Left lung (tissue), 10 donors: ENCODE results near the gene PLEKHM1. TPM values are rescaled to one million over a fixed set of nuclear protein-coding genes. Genes with fewer than 3 reads are reported as not detected.

Source experiments
- ATAC-seq: fragments of 200-7000 bp; cut with Tn5 transposase; one replicate; pipeline ENCODE4 v1.9.1; 2020; ENCODE audit warnings: moderate library complexity
- DNase-seq, 4 donors: peaks; one replicate each; pipeline ENCODE4 v3.0.0-alpha.2; 2013 to 2020
- H3K27ac ChIP-seq, 2 donors: fragments of 200-600 bp; sonication (generic) in 1 of 2; one replicate each; pipeline versions ENCODE4 v1.5.0 to v1.8.0; 2020 to 2021
- H3K27me3 ChIP-seq, 2 donors: fragments of 200-600 bp; sonication (generic) in 1 of 2; one replicate each; pipeline versions ENCODE4 v1.5.0 to v1.8.0; 2020 to 2021
- H3K36me3 ChIP-seq, 2 donors: fragments of 200-600 bp; sonication (generic) in 1 of 2; one replicate each; pipeline versions ENCODE4 v1.5.0 to v1.8.0; 2020 to 2021
- H3K4me1 ChIP-seq, 2 donors: fragments of 200-600 bp; one replicate each; pipeline ENCODE4 v1.8.0; 2021
- H3K4me3 ChIP-seq, 2 donors: fragments of 200-600 bp; sonication (generic) in 1 of 2; one replicate each; pipeline versions ENCODE4 v1.5.0 to v1.8.0; 2020 to 2021; ENCODE audit warnings: mild to moderate bottlenecking in 1 of 2
- H3K9me3 ChIP-seq, 2 donors: fragments of 200-600 bp; sonication (generic) in 1 of 2; one replicate each; pipeline versions ENCODE4 v1.5.0 to v1.8.0; 2020 to 2021
- intact Hi-C, 2 donors: fragments of 100-400 bp; cut with DNase I; formaldehyde crosslinking; loops; one replicate each; pipeline versions ENCODE4 v1.11.2 to v1.14.2; 2022
- polyA plus RNA-seq, 6 donors: library from polyadenylated mRNA; unstranded; fragments of 120-200 nt; gene quantifications; one replicate each; pipeline ENCODE4 v1.2.1, GENCODE V29; 2013; ENCODE audit not compliant: insufficient read length in 6 of 6
- total RNA-seq, 2 donors: library from RNA; stranded (reverse); fragmentation: NEBNext Ultra II Directional; extraction: Animal tissue kit (Norgen Biotek cat#: 25700); gene quantifications; one replicate each; pipeline ENCODE4 v1.2.1, GENCODE V29; 2021
- TF ChIP-seq, protein P1 (sequence below), 2 donors: fragments of 200-600 bp; sonication (generic) in 1 of 2; IDR thresholded peaks; one replicate each; pipeline versions ENCODE4 v1.5.0 to v1.8.0; 2021; ENCODE audit warnings: antibody characterized with exemption in 2 of 2
- donor health status: DM: no; HTN: yes; CAD: no.
- donor health status: DM: no; HTN: no; CAD: no.

PLEKHM1 gene
- total and polyA plus RNA-seq, 8 donors: 14.7 to 96.9 (median 18.0) TPM

DNA sequence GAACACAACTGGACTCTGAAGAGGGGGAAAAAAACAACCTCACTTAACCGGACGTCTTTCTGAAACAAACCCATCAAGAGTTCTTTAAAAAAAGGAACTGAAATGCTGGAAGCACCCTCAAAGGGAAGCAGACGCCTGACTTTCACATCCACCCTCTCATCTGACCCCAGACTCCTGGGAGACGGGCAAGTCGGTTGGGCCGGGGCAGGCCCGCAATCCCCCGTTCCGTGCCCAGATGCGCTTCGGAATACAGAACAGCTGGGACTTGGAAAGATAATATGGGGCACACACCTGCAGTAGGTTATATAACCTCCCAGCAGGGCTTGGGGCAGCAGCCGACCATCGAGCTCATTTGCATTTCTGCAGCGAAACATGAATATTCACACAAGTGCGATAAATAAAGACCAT lies 61.6 kb downstream of the PLEKHM1 start:
- Histone ChIP-seq H3K4me3 (peak overlapping the region in 1 of 2 donors; percentile 30), H3K27me3 (peaks cover 0 to 28% of the 10 kb centered on the region in 2 donors), H3K4me1 (peaks cover 34 to 76% of the 10 kb centered on the region in 2 donors), H3K27ac (peak overlapping the region in 1 of 2 donors; percentile 87), H3K36me3 (peaks cover 0 to 14% of the 10 kb centered on the region in 2 donors), H3K9me3 (no peaks in the 10 kb centered on the region)
- TF ChIP-seq, protein P1, sequence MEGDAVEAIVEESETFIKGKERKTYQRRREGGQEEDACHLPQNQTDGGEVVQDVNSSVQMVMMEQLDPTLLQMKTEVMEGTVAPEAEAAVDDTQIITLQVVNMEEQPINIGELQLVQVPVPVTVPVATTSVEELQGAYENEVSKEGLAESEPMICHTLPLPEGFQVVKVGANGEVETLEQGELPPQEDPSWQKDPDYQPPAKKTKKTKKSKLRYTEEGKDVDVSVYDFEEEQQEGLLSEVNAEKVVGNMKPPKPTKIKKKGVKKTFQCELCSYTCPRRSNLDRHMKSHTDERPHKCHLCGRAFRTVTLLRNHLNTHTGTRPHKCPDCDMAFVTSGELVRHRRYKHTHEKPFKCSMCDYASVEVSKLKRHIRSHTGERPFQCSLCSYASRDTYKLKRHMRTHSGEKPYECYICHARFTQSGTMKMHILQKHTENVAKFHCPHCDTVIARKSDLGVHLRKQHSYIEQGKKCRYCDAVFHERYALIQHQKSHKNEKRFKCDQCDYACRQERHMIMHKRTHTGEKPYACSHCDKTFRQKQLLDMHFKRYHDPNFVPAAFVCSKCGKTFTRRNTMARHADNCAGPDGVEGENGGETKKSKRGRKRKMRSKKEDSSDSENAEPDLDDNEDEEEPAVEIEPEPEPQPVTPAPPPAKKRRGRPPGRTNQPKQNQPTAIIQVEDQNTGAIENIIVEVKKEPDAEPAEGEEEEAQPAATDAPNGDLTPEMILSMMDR (IDR thresholded peaks at IDR 0.05): no peak
- intact Hi-C loops: no loop called here
- peak in 1 of 4 donors; percentile 82 for DNase-seq
- ATAC-seq: no peak

DNA sequence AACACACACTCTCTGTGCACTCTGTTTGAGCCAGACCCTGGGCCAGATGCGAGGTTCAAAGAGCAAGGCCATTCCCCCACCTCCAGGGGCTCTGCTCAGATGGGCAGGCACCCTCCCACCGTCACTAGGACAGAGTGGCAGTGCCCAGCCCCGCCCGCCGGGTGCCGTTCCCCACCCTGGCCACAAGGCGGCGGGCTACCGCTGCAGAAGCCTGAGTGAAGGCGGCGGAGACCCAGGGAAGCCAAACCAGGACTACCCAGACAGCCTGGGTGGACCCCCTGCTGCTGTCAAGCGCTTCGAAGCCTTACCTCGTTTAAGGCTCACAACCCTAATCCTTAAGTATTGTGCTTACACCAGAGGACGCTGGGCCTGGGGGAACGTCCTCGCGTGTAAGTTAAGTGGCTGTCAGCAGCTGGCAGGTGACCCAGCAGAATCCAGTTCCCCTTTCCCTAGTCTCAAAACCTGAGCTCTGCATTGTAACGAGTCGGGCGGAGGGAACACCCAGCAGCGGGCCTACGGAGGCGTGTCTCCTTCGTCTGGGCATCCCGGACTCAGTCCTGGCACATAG lies 62.4 kb downstream of the PLEKHM1 start:
- ATAC-seq: peak; percentile 38
- Histone ChIP-seq H3K27ac (peak overlapping the region; percentile 27 to 87), H3K4me1 (peaks cover 30 to 68% of the 10 kb centered on the region in 2 donors), H3K27me3 (peaks cover 0 to 28% of the 10 kb centered on the region in 2 donors), H3K4me3 (peak overlapping the region in 1 of 2 donors; percentile 30), H3K36me3 (peaks cover 0 to 14% of the 10 kb centered on the region in 2 donors), H3K9me3 (no peaks in the 10 kb centered on the region)
- TF ChIP-seq, protein P1 (IDR thresholded peaks at IDR 0.05): peak; percentile 100
- DNase-seq: peak; percentile 35 to 95 (median 74)
- intact Hi-C loops: no loop called here

DNA sequence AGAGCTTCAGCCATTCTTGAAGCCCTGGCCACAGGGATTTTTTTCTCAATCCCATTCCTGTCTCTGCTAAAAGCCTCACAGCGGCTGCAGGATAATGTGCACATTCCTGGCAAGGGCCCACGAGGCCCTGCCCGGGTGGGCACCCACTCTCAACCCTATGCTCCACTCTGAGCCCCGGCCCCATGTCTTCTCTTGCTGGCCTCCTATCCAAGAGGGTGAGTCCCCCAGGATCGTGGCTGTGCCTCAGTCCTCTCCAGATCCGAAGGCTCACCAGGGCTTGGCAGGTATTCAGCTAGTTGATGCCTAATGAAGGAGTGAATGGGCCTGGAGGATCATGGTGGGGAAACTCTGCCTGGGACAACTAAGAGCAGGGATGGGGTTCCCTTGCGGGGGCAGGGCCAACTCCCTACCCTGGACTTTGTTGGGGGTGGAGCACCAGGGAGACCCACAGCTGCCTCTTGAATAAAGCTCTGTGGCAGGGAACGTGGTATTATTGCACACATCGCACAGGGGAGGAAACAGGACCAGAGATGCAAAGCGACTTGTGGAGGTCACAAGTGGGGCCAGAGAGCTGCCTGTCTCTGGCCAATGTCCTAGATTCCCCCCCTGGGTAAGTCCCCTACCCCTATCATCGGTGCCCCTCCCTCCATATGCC lies 63.2 kb downstream of the PLEKHM1 start:
- peaks cover 0 to 14% of the 10 kb centered on the region in 2 donors for H3K36me3 ChIP-seq
- ATAC-seq (no peak), DNase-seq (peak in 1 of 4 donors; percentile 35)
- H3K27ac ChIP-seq: peak overlapping the region in 1 of 2 donors; percentile 87
- no peaks in the 10 kb centered on the region for H3K9me3 ChIP-seq
- H3K4me3 ChIP-seq: no peak overlapping the region
- TF ChIP-seq, protein P1 (IDR thresholded peaks at IDR 0.05): no peak
- H3K27me3 ChIP-seq: peaks cover 0 to 28% of the 10 kb centered on the region in 2 donors
- intact Hi-C loops: no loop called here
- peaks cover 25 to 63% of the 10 kb centered on the region in 2 donors for H3K4me1 ChIP-seq

DNA sequence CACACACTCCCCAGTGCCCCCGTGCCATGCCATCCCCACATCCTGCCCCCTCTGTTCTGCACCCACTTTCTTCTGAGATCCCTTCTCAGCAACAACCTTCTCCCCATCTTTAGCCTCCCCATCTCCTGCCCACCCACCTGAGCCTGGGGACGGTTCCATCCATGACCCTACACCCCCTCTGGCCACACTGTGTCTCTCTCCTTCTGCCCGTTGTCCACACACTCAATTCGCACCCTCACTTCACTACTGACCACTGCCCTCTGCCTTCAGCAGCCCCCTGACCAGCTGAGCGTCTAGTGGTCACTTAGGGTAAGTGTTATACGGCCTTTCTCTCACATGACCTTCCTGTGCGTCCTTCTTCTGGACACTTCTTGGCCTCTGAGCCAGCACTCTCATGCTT lies 64.0 kb downstream of the PLEKHM1 start:
- Histone ChIP-seq H3K4me3 (no peak overlapping the region), H3K27me3 (peaks cover 0 to 26% of the 10 kb centered on the region in 2 donors), H3K4me1 (peaks cover 24 to 62% of the 10 kb centered on the region in 2 donors), H3K36me3 (peaks cover 0 to 19% of the 10 kb centered on the region in 2 donors), H3K27ac (no peak overlapping the region), H3K9me3 (no peaks in the 10 kb centered on the region)
- TF ChIP-seq, protein P1 (IDR thresholded peaks at IDR 0.05): no peak
- ATAC-seq (no peak), DNase-seq (peak in 1 of 4 donors; percentile 39)
- intact Hi-C loops: no loop called here

DNA sequence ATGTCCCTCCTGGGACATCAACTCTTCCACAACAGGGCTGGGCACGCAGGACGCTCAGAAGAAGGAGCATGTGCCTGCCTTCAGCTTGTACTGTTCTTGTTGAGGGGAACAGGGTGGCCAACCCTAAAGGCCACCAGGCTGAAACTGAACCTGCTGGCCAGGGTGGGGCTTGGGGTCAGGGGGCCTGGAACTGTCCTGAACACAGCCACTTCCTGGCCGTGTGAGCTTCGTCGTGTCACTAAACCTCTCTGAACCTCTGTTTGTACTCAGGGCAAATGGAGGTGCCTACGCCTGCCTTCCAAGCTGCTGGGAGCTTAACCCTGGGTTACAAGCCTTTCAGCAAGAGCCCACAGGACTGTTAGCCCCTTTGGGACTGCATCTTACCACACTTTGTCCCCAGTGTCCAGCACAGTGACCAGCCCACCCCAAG lies 64.5 kb downstream of the PLEKHM1 start:
- H3K9me3 ChIP-seq: no peaks in the 10 kb centered on the region
- no peak overlapping the region for H3K4me3 ChIP-seq
- peaks cover 18 to 57% of the 10 kb centered on the region in 2 donors for H3K4me1 ChIP-seq
- intact Hi-C loops: no loop called here
- TF ChIP-seq, protein P1 (IDR thresholded peaks at IDR 0.05): no peak
- peak overlapping the region in 1 of 2 donors; percentile 47 for H3K27ac ChIP-seq
- H3K36me3 ChIP-seq: peaks cover 0 to 24% of the 10 kb centered on the region in 2 donors
- DNase-seq (peak in 1 of 4 donors; percentile 31), ATAC-seq (no peak)
- H3K27me3 ChIP-seq: peaks cover 0 to 20% of the 10 kb centered on the region in 2 donors
